GM18861 (cell line): Measurements from ENCODE around the gene DOCK6.

Experiments
- ATAC-seq: cut with Tn5 transposase; IDR thresholded peaks from one replicate; pipeline ENCODE4 v1.9.1; 2021; ENCODE audit not compliant: unreplicated experiment

The DOCK6 gene

GRCh38 chr19:11151181-11151580, 111.1 kb downstream of the DOCK6 start:
- no peak for ATAC-seq
